ENCODE measurements around the gene ANXA2.

- TF ChIP-seq POLR2AphosphoS5 (IDR thresholded peaks at IDR 0.05), result no peak
- TF ChIP-seq CTCF (IDR thresholded peaks at IDR 0.05), result no peak
Observed at GRCh38 chr15:60379185-60379524, 18.6 kb downstream of the ANXA2 start.

All from transverse colon (tissue), 4 donors.